Coronary artery (tissue), 2 donors: Measurements from ENCODE around the gene MARK1.
"Not testable (repeated sequence)": the region's sequence is repeated elsewhere in the genome, so short reads cannot be mapped to it uniquely, and the experiment has no call there.

Source experiments
- DNase-seq: peaks from one replicate; pipeline ENCODE4 v3.0.0-alpha.2; 2017; ENCODE audit warnings: low spot score
- H3K27ac ChIP-seq, 2 donors: fragments of 200-600 bp; sonication (generic); one replicate each; pipeline ENCODE4 v1.5.1; 2016 to 2019
- H3K4me3 ChIP-seq: fragments of 200-600 bp; sonication (generic); 2 replicates; pipeline ENCODE4 v1.5.1; 2016; ENCODE audit warnings: mild to moderate bottlenecking, moderate library complexity
- CTCF ChIP-seq: fragments of 200-600 bp; sonication (generic); IDR thresholded peaks from one replicate; pipeline ENCODE4 v1.5.1; 2019; ENCODE audit warnings: antibody characterized with exemption

MARK1 gene

GRCh38 chr1:220604926-220605325 is 77.0 kb downstream of the MARK1 start:
- no peak overlapping the region for H3K27ac ChIP-seq
- no peak for DNase-seq
- H3K4me3 ChIP-seq, result no peak overlapping the region
- TF ChIP-seq CTCF, result no peak

- H3K4me3 ChIP-seq, DNase-seq, H3K27ac ChIP-seq: not testable (repeated sequence)
Observed at GRCh38 chr1:220605651-220606050, 77.7 kb downstream of the MARK1 start.

- H3K27ac ChIP-seq, DNase-seq, H3K4me3 ChIP-seq: not testable (repeated sequence)
Observed at GRCh38 chr1:220611100-220611499, 83.2 kb downstream of the MARK1 start.

- Histone ChIP-seq H3K27ac (no peak overlapping the region), H3K4me3 (no peak overlapping the region)
- DNase-seq, result no peak
- TF ChIP-seq CTCF, result no peak
Observed at GRCh38 chr1:220616836-220617235, 88.9 kb downstream of the MARK1 start.

- no peak for DNase-seq
- no peak for TF ChIP-seq CTCF
- Histone ChIP-seq H3K4me3 (no peak overlapping the region), H3K27ac (no peak overlapping the region)
Observed at GRCh38 chr1:220628431-220628830, 100.5 kb downstream of the MARK1 start.

GRCh38 chr1:220631238-220631815 is 103.4 kb downstream of the MARK1 start:
- Histone ChIP-seq H3K27ac (no peak overlapping the region), H3K4me3 (no peak overlapping the region)
- no peak for TF ChIP-seq CTCF
- no peak for DNase-seq

- Histone ChIP-seq H3K27ac (no peak overlapping the region), H3K4me3 (no peak overlapping the region)
- no peak for DNase-seq
- no peak for TF ChIP-seq CTCF
Observed at GRCh38 chr1:220637759-220638158, 109.8 kb downstream of the MARK1 start.

- DNase-seq, result no peak
- no peak for TF ChIP-seq CTCF
- H3K27ac ChIP-seq, result no peak overlapping the region
- H3K4me3 ChIP-seq, result no peak overlapping the region
Observed at GRCh38 chr1:220642285-220642684, 114.3 kb downstream of the MARK1 start.
